Trophoblast cell (in vitro differentiated cells and primary cell): ENCODE results near the gene MYO16.

ENCODE experiments used
- DNase-seq, 2 donors: peaks; one replicate each; pipeline ENCODE4 v3.0.0-alpha.2; 2016
- H2AFZ ChIP-seq: 2 replicates; pipeline ENCODE4 v1.6.1; 2013; ENCODE audit warnings: low read length, moderate library complexity, mild to moderate bottlenecking; ENCODE audit not compliant: insufficient read depth, poor library complexity
- H2AK5ac ChIP-seq: 2 replicates; pipeline ENCODE4 v1.6.1; 2013; ENCODE audit warnings: mild to moderate bottlenecking, low read length
- H2BK120ac ChIP-seq: 2 replicates; pipeline ENCODE4 v1.6.1; 2013; ENCODE audit warnings: low read length, mild to moderate bottlenecking, moderate library complexity; ENCODE audit not compliant: insufficient read depth, poor library complexity
- H2BK12ac ChIP-seq: 2 replicates; pipeline ENCODE4 v1.6.1; 2013; ENCODE audit warnings: mild to moderate bottlenecking, low read length, moderate library complexity
- H2BK5ac ChIP-seq: 2 replicates; pipeline ENCODE4 v1.6.1; 2013; ENCODE audit warnings: low read length, low read depth, moderate library complexity, mild to moderate bottlenecking; ENCODE audit not compliant: poor library complexity
- H3K14ac ChIP-seq: 2 replicates; pipeline ENCODE4 v1.6.1; 2013; ENCODE audit warnings: mild to moderate bottlenecking, low read length
- H3K18ac ChIP-seq: 2 replicates; pipeline ENCODE4 v1.6.1; 2013; ENCODE audit warnings: mild to moderate bottlenecking, low read length
- H3K23ac ChIP-seq: 2 replicates; pipeline ENCODE4 v1.6.1; 2013; ENCODE audit warnings: low read length
- H3K27ac ChIP-seq: 2 replicates; pipeline ENCODE4 v1.5.1; 2013; ENCODE audit warnings: low read depth, mild to moderate bottlenecking, inconsistent platforms, low read length, moderate library complexity
- H3K27me3 ChIP-seq: 2 replicates; pipeline ENCODE4 v1.6.1; 2013; ENCODE audit warnings: inconsistent platforms, mild to moderate bottlenecking, low read length, moderate library complexity; ENCODE audit not compliant: insufficient read depth
- H3K36me3 ChIP-seq, 2 experiments: 1 replicate in 1 of 2; 2 replicates in 1 of 2; pipeline ENCODE4 v1.6.1; 2013; ENCODE audit warnings: low read length in 2 of 2, mild to moderate bottlenecking in 2 of 2, moderate library complexity in 1 of 2; ENCODE audit not compliant: insufficient read depth in 2 of 2, control insufficient read depth in 1 of 2
- H3K4ac ChIP-seq: 2 replicates; pipeline ENCODE4 v1.6.1; 2013; ENCODE audit warnings: low read depth, mild to moderate bottlenecking, low read length, moderate library complexity
- H3K4me1 ChIP-seq, 2 experiments: 1 replicate in 1 of 2; 2 replicates in 1 of 2; pipeline ENCODE4 v1.6.1; 2013; ENCODE audit warnings: low read length in 2 of 2, mild to moderate bottlenecking in 2 of 2, moderate library complexity in 1 of 2; ENCODE audit not compliant: insufficient read depth in 2 of 2, control insufficient read depth in 1 of 2
- H3K4me2 ChIP-seq: 2 replicates; pipeline ENCODE4 v1.6.1; 2013; ENCODE audit warnings: inconsistent platforms, mild to moderate bottlenecking, low read length, moderate library complexity
- H3K4me3 ChIP-seq: 2 replicates; pipeline ENCODE4 v1.5.1; 2013; ENCODE audit warnings: mild to moderate bottlenecking, low read depth, low read length, inconsistent platforms
- H3K79me1 ChIP-seq: one replicate; pipeline ENCODE4 v1.6.1; 2013; ENCODE audit warnings: low read length
- H3K79me2 ChIP-seq: 2 replicates; pipeline ENCODE4 v1.6.1; 2013; ENCODE audit warnings: low read length, mild to moderate bottlenecking; ENCODE audit not compliant: control insufficient read depth, insufficient read depth, poor library complexity
- H3K9ac ChIP-seq: 2 replicates; pipeline ENCODE4 v1.6.1; 2013; ENCODE audit warnings: mild to moderate bottlenecking, low read length
- H3K9me3 ChIP-seq: 2 replicates; pipeline ENCODE4 v1.6.1; 2013; ENCODE audit warnings: low read depth, mild to moderate bottlenecking, control low read depth, inconsistent platforms, low read length; ENCODE audit not compliant: insufficient read depth
- H4K12ac ChIP-seq: 2 replicates; pipeline ENCODE4 v1.6.1; 2013; ENCODE audit warnings: low read depth, mild to moderate bottlenecking, low read length, moderate library complexity
- H4K8ac ChIP-seq: 2 replicates; pipeline ENCODE4 v1.6.1; 2013; ENCODE audit warnings: low read depth, mild to moderate bottlenecking, low read length, moderate library complexity
- H4K91ac ChIP-seq: one replicate; pipeline ENCODE4 v1.6.1; 2013; ENCODE audit warnings: low read depth, mild to moderate bottlenecking, low read length, moderate library complexity
- WGBS: extraction: QIAGEN DNeasy Blood & Tissue Kit; methylation state at CpG from one replicate; pipeline ENCODE4 v1.1.7; 2013; ENCODE audit warnings: missing lambda C conversion rate; ENCODE audit not compliant: insufficient read length, insufficient coverage; ENCODE audit errors: extremely low coverage; 5-methylcytosine and 5-hydroxymethylcytosine counted together

MYO16 gene

DNA sequence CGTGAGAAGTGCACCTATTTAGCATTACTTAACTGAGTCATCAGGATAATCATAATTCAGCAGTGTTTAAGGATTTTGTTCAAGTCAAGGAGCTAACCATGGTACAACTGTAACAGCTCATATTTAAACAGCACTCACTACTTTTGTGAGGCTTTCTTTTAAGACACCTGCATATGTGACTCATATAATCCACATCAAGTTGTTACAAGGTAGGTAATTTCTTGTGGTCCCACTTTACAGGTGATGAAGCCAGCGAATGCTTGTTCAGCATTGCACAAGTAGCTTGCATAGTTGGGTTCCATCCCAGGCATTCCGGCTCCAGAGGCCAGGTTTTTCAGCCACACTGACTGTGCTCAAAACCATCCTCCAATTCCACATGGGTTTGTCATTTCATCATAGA, 569.2 kb downstream of the MYO16 start:
- Histone ChIP-seq H3K27ac (no peak overlapping the region), H2BK120ac (no peak overlapping the region), H3K14ac (no peak overlapping the region), H3K9me3 (no peaks in the 10 kb centered on the region), H2AK5ac (no peak overlapping the region), H4K91ac (no peak overlapping the region), H2BK5ac (no peak overlapping the region), H3K9ac (no peak overlapping the region), H4K12ac (no peak overlapping the region), H3K36me3 (no peaks in the 10 kb centered on the region), H4K8ac (no peak overlapping the region), H3K4me2 (no peak overlapping the region), H3K4me3 (no peak overlapping the region), H3K27me3 (no peaks in the 10 kb centered on the region), H2BK12ac (no peak overlapping the region), H2AFZ (no peak overlapping the region), H3K4ac (no peak overlapping the region), H3K18ac (no peak overlapping the region), H3K79me2 (no peaks in the 10 kb centered on the region), H3K79me1 (no peaks in the 10 kb centered on the region), H3K23ac (no peak overlapping the region), H3K4me1 (no peaks in the 10 kb centered on the region)
- no peak for DNase-seq
- WGBS = no CpG with 5 or more reads among the region's 3 CpGs

GRCh38 chr13:109199280-109199679, 569.9 kb downstream of the MYO16 start:
- no peak overlapping the region for H4K8ac ChIP-seq
- no peak overlapping the region for H4K12ac ChIP-seq
- H4K91ac ChIP-seq = no peak overlapping the region
- H3K79me1 ChIP-seq = no peaks in the 10 kb centered on the region
- no peaks in the 10 kb centered on the region for H3K36me3 ChIP-seq
- H2BK12ac ChIP-seq = no peak overlapping the region
- no peaks in the 10 kb centered on the region for H3K9me3 ChIP-seq
- H2AFZ ChIP-seq = no peak overlapping the region
- H3K4me2 ChIP-seq = no peak overlapping the region
- H3K23ac ChIP-seq = no peak overlapping the region
- no peak overlapping the region for H3K4ac ChIP-seq
- no peak overlapping the region for H2AK5ac ChIP-seq
- no CpG with 5 or more reads among the region's 4 CpGs for WGBS
- no peaks in the 10 kb centered on the region for H3K27me3 ChIP-seq
- no peaks in the 10 kb centered on the region for H3K4me1 ChIP-seq
- H3K18ac ChIP-seq = no peak overlapping the region
- no peak overlapping the region for H3K4me3 ChIP-seq
- H3K14ac ChIP-seq = no peak overlapping the region
- no peak for DNase-seq
- H3K79me2 ChIP-seq = no peaks in the 10 kb centered on the region
- no peak overlapping the region for H2BK120ac ChIP-seq
- H2BK5ac ChIP-seq = no peak overlapping the region
- H3K9ac ChIP-seq = no peak overlapping the region
- H3K27ac ChIP-seq = no peak overlapping the region

DNA sequence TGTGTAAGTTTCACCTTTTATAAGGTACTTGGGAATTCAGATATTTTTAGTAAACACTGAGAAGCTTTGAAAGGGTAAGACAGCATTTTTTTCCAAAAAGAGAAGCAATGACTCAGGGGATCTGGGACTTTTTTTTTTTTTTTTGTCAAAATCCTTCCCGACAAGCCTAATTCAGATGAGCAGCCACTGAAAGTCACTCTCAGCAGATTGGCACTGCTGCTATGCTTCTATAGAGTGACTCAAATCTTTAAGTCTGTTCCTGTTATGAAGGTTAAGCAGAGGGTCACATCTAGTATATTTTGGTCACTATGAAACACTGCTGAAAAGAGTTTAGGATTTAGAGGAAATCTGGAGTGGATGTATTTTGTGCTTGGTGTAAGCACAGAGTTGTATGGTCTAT, 571.1 kb downstream of the MYO16 start:
- H3K27ac ChIP-seq = no peak overlapping the region
- H2AK5ac ChIP-seq = no peak overlapping the region
- H3K79me2 ChIP-seq = no peaks in the 10 kb centered on the region
- H3K4me2 ChIP-seq = no peak overlapping the region
- no peaks in the 10 kb centered on the region for H3K9me3 ChIP-seq
- H2AFZ ChIP-seq = no peak overlapping the region
- WGBS = no CpG with 5 or more reads among the region's 1 CpG
- no peak overlapping the region for H3K23ac ChIP-seq
- no peak overlapping the region for H3K4me3 ChIP-seq
- DNase-seq = no peak
- no peak overlapping the region for H4K91ac ChIP-seq
- H2BK12ac ChIP-seq = no peak overlapping the region
- no peaks in the 10 kb centered on the region for H3K36me3 ChIP-seq
- H3K9ac ChIP-seq = no peak overlapping the region
- H2BK5ac ChIP-seq = no peak overlapping the region
- H3K27me3 ChIP-seq = no peaks in the 10 kb centered on the region
- no peak overlapping the region for H3K4ac ChIP-seq
- no peaks in the 10 kb centered on the region for H3K79me1 ChIP-seq
- no peak overlapping the region for H2BK120ac ChIP-seq
- no peak overlapping the region for H3K18ac ChIP-seq
- H3K4me1 ChIP-seq = no peaks in the 10 kb centered on the region
- no peak overlapping the region for H3K14ac ChIP-seq
- no peak overlapping the region for H4K8ac ChIP-seq
- H4K12ac ChIP-seq = no peak overlapping the region

- Histone ChIP-seq H3K18ac (no peak overlapping the region), H2BK120ac (no peak overlapping the region), H3K4ac (no peak overlapping the region), H2AFZ (no peak overlapping the region), H3K9me3 (no peaks in the 10 kb centered on the region), H3K4me2 (no peak overlapping the region), H3K79me1 (no peaks in the 10 kb centered on the region), H3K14ac (no peak overlapping the region), H3K4me3 (no peak overlapping the region), H2AK5ac (no peak overlapping the region), H4K12ac (no peak overlapping the region), H2BK12ac (no peak overlapping the region), H4K8ac (no peak overlapping the region), H3K4me1 (no peaks in the 10 kb centered on the region), H3K9ac (no peak overlapping the region), H4K91ac (no peak overlapping the region), H3K36me3 (no peaks in the 10 kb centered on the region), H2BK5ac (no peak overlapping the region), H3K27me3 (no peaks in the 10 kb centered on the region), H3K79me2 (no peaks in the 10 kb centered on the region), H3K27ac (no peak overlapping the region), H3K23ac (no peak overlapping the region)
- WGBS = no CpG with 5 or more reads among the region's 3 CpGs
- DNase-seq = no peak
Observed at GRCh38 chr13:109203587-109203986, 574.2 kb downstream of the MYO16 start.
